Measurements from ENCODE around the gene MLLT1.

DNA sequence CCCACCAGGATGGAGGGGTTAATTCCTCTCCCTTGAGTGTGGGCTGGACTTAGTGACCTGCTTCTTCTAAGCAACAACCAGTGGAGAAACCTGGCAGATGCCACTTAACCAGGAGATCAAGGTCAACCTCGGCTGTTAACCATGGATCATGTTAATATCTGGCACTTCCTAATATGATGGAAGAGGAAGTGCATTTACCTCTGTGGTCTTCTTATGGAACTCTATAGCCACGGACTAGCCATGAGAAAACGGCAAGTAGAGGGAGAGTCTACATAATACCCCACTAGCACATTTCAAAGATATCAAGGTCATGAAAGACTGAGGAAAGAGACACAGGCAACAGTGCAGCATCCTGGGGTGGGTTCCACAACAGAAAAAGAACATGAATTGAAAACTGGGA, 31.4 kb downstream of the MLLT1 start:
- no peak for TF ChIP-seq POLR2A (IDR thresholded peaks at IDR 0.05)
- TF ChIP-seq, protein P1, sequence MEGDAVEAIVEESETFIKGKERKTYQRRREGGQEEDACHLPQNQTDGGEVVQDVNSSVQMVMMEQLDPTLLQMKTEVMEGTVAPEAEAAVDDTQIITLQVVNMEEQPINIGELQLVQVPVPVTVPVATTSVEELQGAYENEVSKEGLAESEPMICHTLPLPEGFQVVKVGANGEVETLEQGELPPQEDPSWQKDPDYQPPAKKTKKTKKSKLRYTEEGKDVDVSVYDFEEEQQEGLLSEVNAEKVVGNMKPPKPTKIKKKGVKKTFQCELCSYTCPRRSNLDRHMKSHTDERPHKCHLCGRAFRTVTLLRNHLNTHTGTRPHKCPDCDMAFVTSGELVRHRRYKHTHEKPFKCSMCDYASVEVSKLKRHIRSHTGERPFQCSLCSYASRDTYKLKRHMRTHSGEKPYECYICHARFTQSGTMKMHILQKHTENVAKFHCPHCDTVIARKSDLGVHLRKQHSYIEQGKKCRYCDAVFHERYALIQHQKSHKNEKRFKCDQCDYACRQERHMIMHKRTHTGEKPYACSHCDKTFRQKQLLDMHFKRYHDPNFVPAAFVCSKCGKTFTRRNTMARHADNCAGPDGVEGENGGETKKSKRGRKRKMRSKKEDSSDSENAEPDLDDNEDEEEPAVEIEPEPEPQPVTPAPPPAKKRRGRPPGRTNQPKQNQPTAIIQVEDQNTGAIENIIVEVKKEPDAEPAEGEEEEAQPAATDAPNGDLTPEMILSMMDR (IDR thresholded peaks at IDR 0.05 in 4 of 5, conservative IDR thresholded peaks at IDR 0.05 in 1 of 5) = no peak

Measured in gastrocnemius medialis (tissue), 4 donors.